Muscle layer of duodenum (tissue), 2 donors: ENCODE measurements around the gene TYW5.

ENCODE experiments used
- H3K27ac ChIP-seq: one replicate; pipeline ENCODE4 v1.7.0; 2013; ENCODE audit warnings: mild to moderate bottlenecking, low read length
- H3K27me3 ChIP-seq: one replicate; pipeline ENCODE4 v1.7.0; 2013; ENCODE audit warnings: low read depth, mild to moderate bottlenecking, control low read depth, low read length
- H3K36me3 ChIP-seq, 2 donors: one replicate each; pipeline ENCODE4 v1.7.0; 2013; ENCODE audit warnings: low read length in 2 of 2, control low read depth in 1 of 2, mild to moderate bottlenecking in 1 of 2; ENCODE audit not compliant: insufficient read depth in 2 of 2, control insufficient read depth in 1 of 2
- H3K4me1 ChIP-seq, 2 donors: one replicate each; pipeline ENCODE4 v1.7.0; 2013; ENCODE audit warnings: low read length in 2 of 2, mild to moderate bottlenecking in 2 of 2, control low read depth in 1 of 2, moderate library complexity in 1 of 2; ENCODE audit not compliant: insufficient read depth in 2 of 2, control insufficient read depth in 1 of 2
- H3K4me3 ChIP-seq, 2 donors: one replicate each; pipeline ENCODE4 v1.7.0; 2013; ENCODE audit warnings: low read length in 2 of 2, low read depth in 1 of 2, mild to moderate bottlenecking in 1 of 2
- H3K9me3 ChIP-seq, 2 donors: one replicate each; pipeline ENCODE4 v1.7.0; 2013; ENCODE audit warnings: low read length in 2 of 2, control low read depth in 1 of 2, mild to moderate bottlenecking in 1 of 2; ENCODE audit not compliant: control insufficient read depth in 1 of 2
- donor health status: healthy.

Gene TYW5

DNA sequence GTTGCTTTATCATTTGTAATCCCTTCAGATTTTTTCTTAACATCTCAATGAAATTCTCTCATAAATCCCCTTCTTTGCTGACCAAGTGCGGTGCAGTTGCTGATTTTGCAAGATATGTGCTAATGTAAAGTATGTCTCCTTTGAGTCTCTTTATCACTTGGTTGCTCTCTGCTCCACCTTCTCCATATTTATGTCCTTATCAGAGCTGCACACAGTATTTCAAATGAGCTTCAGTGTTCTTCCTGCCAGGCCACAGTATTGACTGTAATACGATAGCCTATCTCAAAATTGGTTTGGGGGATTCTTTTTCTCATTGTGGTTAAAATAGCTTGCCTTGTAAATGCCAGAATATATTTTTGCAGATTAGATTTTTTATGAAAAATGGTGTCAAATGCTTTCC is 32.3 kb upstream of the TYW5 start:
- Histone ChIP-seq H3K4me3 (no peak overlapping the region), H3K27me3 (no peaks in the 10 kb centered on the region), H3K27ac (no peak overlapping the region), H3K36me3 (no peaks in the 10 kb centered on the region), H3K9me3 (no peaks in the 10 kb centered on the region), H3K4me1 (no peaks in the 10 kb centered on the region)

GRCh38 chr2:199985625-199986207 is 30.4 kb upstream of the TYW5 start:
- H3K27ac ChIP-seq = no peak overlapping the region
- no peaks in the 10 kb centered on the region for H3K4me1 ChIP-seq
- H3K36me3 ChIP-seq = no peaks in the 10 kb centered on the region
- no peaks in the 10 kb centered on the region for H3K9me3 ChIP-seq
- no peak overlapping the region for H3K4me3 ChIP-seq
- H3K27me3 ChIP-seq = no peaks in the 10 kb centered on the region

- no peaks in the 10 kb centered on the region for H3K9me3 ChIP-seq
- H3K36me3 ChIP-seq = no peaks in the 10 kb centered on the region
- no peak overlapping the region for H3K27ac ChIP-seq
- H3K27me3 ChIP-seq = no peaks in the 10 kb centered on the region
- no peaks in the 10 kb centered on the region for H3K4me1 ChIP-seq
- H3K4me3 ChIP-seq = no peak overlapping the region
These were observed 29.5 kb upstream of the TYW5 start for GRCh38 chr2:199984755-199985154.

DNA sequence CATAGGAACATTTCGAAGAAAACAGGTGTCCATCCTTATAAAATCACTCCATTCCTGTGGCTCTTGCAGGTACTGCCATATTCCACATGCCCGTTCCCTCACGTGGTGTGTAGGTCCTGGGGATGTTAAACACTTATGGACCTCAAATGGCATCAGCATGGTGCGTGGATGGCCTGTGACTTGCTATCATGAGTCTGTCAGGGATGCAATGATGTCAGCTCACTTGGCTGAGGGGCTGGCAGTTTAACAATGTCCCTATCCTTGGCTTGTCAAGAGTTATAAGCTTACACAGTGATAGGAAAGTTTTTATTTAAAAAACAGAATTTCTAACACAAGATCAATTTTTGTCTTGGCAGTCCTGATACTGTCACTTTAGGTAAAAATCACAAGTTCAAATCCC is 28.9 kb upstream of the TYW5 start:
- Histone ChIP-seq H3K36me3 (no peaks in the 10 kb centered on the region), H3K27me3 (no peaks in the 10 kb centered on the region), H3K4me3 (no peak overlapping the region), H3K27ac (no peak overlapping the region), H3K4me1 (no peaks in the 10 kb centered on the region), H3K9me3 (no peaks in the 10 kb centered on the region)

- H3K9me3 ChIP-seq = no peaks in the 10 kb centered on the region
- H3K27ac ChIP-seq = no peak overlapping the region
- no peaks in the 10 kb centered on the region for H3K4me1 ChIP-seq
- no peaks in the 10 kb centered on the region for H3K36me3 ChIP-seq
- H3K27me3 ChIP-seq = no peaks in the 10 kb centered on the region
- no peak overlapping the region for H3K4me3 ChIP-seq
These were observed 28.2 kb upstream of the TYW5 start for GRCh38 chr2:199983534-199983933.

DNA sequence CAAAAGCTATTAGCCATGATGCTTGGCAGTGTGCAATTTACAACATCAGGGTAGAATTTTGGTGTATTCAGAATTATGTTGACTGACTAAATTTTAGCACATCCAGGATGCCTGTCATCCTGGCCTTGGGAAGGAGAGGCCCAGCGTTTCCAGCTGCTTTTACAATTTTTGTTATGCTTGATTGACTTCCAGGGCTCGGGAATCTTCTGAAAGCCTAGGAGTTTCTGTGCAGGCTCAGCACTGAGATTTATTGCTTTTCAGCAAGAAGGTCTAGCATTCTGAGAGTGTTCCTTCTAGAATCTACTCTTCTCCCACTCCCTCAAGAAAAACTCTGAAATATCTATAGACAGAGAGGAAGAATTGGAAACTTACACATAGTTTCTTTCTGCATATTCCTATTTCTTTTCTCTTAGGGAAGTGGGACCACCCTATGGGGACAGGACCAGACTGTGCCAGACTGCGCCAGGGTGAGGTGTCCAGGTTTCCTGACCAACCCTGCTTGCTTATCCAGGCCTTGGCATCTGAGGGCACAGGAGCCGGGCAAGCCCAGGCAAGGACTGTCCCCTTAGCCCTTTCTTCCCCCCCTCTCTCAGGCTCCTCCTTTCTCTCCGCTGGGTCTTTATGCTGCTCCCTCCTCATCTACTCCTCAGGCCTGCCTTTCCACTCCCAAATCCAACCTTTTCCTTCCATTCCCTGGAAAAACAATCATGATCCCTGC is 27.0 kb upstream of the TYW5 start:
- no peaks in the 10 kb centered on the region for H3K9me3 ChIP-seq
- no peaks in the 10 kb centered on the region for H3K4me1 ChIP-seq
- H3K27ac ChIP-seq = no peak overlapping the region
- no peaks in the 10 kb centered on the region for H3K36me3 ChIP-seq
- H3K27me3 ChIP-seq = no peaks in the 10 kb centered on the region
- H3K4me3 ChIP-seq = no peak overlapping the region

DNA sequence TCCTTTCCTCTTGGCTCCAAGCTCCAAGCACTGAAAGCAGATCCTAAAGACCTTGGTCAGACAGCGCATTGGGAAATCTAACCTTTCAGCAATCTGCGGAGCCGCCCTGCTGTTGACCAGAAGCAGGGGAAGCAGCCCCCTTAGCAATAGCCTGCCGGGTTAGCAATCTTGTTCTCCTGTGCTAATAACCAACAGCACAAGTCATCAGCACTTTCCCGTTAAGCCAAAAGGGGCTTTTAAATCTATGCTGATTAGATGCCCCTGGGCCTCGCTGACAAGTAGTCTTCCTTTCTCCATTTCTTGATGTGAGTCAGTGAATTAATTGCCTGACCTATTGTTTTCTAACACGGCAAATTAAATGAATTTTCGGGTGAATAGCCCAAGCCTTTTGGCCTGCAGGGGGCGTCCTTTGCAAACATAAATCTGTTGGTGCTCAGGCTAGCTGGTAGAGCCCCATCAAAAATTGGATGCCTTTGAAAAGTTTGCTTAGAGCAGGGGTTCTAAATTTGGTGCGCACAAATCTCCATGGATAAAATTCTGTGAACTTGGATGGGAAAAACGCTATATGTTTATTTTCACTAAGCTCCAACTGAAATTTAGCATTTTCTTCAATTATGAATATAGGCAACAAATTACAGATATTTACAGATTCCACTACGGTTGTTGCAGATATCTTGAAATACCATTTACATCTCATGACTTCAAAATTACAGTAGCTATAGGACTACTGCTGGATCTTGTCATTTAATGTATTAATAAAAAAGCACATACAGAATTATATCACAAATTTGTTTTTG is 24.7 kb upstream of the TYW5 start:
- no peaks in the 10 kb centered on the region for H3K36me3 ChIP-seq
- H3K4me1 ChIP-seq = no peaks in the 10 kb centered on the region
- H3K27me3 ChIP-seq = no peaks in the 10 kb centered on the region
- no peaks in the 10 kb centered on the region for H3K9me3 ChIP-seq
- H3K27ac ChIP-seq = no peak overlapping the region
- H3K4me3 ChIP-seq = peak overlapping the region in 1 of 2 donors; percentile 7

- Histone ChIP-seq H3K4me1 (no peaks in the 10 kb centered on the region), H3K36me3 (no peaks in the 10 kb centered on the region), H3K9me3 (no peaks in the 10 kb centered on the region), H3K27me3 (no peaks in the 10 kb centered on the region), H3K4me3 (no peak overlapping the region), H3K27ac (no peak overlapping the region)
These were observed 24.1 kb upstream of the TYW5 start for GRCh38 chr2:199979398-199979797.

DNA sequence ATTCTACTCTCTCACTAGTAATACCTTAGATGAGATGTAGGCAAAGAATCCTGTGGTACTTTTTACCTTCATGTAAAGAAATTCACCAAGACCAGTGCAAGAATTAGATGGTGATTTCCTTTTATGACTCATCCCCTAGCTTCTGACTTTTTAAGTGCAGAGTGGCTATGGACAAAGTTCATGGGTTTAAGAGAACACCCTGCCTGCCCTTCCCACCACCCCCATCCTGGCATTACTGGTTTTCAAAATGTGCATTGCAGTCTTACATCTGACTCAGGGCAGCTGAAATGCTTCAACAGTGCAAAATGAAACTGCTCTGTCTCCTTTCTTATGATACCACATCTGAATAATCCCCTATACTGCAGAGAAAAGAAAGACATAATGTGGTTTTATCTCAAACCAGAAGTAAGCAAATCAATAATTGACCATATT is 22.7 kb upstream of the TYW5 start:
- H3K27me3 ChIP-seq = no peaks in the 10 kb centered on the region
- no peak overlapping the region for H3K27ac ChIP-seq
- no peaks in the 10 kb centered on the region for H3K9me3 ChIP-seq
- no peaks in the 10 kb centered on the region for H3K4me1 ChIP-seq
- H3K4me3 ChIP-seq = no peak overlapping the region
- no peaks in the 10 kb centered on the region for H3K36me3 ChIP-seq

GRCh38 chr2:199975273-199975895 is 20.1 kb upstream of the TYW5 start:
- H3K27me3 ChIP-seq = no peaks in the 10 kb centered on the region
- H3K4me1 ChIP-seq = no peaks in the 10 kb centered on the region
- no peaks in the 10 kb centered on the region for H3K9me3 ChIP-seq
- no peak overlapping the region for H3K27ac ChIP-seq
- H3K4me3 ChIP-seq = no peak overlapping the region
- H3K36me3 ChIP-seq = peaks cover 0 to 4% of the 10 kb centered on the region in 2 donors

- Histone ChIP-seq H3K27me3 (no peaks in the 10 kb centered on the region), H3K9me3 (no peaks in the 10 kb centered on the region), H3K4me3 (no peak overlapping the region), H3K4me1 (no peaks in the 10 kb centered on the region), H3K36me3 (peaks cover 0 to 4% of the 10 kb centered on the region in 2 donors), H3K27ac (no peak overlapping the region)
These were observed 18.4 kb upstream of the TYW5 start for GRCh38 chr2:199973703-199974102.
